GM19351 (cell line): ENCODE data around the gene ALDH3B2.
"Not testable (repeated sequence)": the region's sequence is repeated elsewhere in the genome, so short reads cannot be mapped to it uniquely, and the experiment has no call there.

Experiments
- ATAC-seq: cut with Tn5 transposase; IDR thresholded peaks from one replicate; pipeline ENCODE4 v1.9.1; 2021; ENCODE audit warnings: mild to moderate bottlenecking, moderate library complexity; ENCODE audit not compliant: unreplicated experiment

ALDH3B2 gene

DNA sequence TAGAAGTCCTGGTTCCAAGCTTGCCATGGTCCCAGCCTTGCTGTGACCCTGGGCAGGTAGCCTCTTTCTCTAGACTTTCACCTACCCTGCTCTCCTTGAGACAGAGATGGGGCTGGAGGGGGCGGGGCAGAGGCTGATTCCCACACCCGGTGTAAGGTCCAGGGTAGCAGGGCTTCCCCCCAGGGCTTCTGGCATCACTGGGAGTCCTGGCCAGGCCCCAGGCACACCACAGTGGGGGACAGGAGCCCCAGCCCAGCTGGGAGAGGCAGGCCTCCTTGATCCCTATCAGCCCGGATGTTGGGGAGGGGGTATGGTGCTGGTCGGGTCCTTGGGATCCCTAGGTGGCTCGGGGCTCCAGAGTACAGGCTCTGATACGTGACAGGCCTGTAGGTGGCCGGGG, 43.0 kb downstream of the ALDH3B2 start:
- no peak for ATAC-seq

DNA sequence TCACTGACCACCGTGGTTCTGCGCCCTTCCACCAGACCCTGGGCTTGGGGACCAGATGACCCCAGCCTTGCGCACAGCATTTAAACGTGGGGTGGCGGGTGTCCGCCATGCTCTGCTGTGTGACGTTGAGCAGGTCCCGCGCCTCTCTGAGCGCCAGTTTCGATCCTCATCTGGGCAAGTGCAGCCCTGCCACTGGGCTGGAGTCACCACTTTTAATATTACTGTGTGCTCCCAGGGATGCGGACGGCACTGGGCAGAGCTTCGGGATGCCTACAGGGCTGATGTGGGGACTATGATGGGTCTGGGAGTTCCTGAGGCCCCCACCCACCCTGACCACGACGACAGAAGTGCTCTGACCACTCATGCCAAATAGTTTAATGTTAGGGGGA, 43.5 kb downstream of the ALDH3B2 start:
- no peak for ATAC-seq

DNA sequence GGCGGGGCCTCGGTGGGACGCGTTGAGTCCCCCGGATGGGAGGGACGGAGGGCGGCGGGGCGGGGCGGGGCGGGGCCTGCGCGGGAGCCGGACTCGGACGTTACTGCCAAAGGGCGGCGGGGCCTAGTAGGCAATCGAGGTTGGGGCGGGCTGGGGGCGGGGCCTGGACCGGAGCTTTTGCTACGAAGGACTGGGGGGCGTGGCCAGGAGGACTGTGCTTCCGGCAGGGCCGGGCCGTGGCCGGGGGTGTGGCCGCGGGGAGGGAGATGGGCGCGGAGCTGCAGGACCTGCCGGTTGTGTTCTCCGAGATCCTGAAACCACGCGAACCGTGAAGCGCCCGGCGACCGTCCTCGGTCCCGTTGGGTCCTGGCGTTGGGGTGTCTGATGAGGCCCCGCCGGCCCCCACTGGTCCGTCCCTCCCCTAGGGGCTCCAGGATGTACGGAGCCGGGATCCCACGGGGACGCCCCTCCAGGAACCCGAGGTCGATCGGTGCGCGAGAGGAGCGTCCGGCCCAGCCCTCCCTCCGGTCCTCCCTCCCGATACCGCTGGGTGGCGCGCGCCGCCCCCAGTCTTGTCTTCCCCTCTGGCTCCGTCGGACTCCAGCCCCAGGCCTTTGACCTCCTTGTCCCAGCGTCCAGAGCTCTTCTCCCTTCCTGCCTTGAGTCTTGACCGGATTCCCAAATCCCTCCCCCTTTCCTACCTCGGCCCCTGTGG, 44.0 kb downstream of the ALDH3B2 start:
- peak; percentile 62 for ATAC-seq

DNA sequence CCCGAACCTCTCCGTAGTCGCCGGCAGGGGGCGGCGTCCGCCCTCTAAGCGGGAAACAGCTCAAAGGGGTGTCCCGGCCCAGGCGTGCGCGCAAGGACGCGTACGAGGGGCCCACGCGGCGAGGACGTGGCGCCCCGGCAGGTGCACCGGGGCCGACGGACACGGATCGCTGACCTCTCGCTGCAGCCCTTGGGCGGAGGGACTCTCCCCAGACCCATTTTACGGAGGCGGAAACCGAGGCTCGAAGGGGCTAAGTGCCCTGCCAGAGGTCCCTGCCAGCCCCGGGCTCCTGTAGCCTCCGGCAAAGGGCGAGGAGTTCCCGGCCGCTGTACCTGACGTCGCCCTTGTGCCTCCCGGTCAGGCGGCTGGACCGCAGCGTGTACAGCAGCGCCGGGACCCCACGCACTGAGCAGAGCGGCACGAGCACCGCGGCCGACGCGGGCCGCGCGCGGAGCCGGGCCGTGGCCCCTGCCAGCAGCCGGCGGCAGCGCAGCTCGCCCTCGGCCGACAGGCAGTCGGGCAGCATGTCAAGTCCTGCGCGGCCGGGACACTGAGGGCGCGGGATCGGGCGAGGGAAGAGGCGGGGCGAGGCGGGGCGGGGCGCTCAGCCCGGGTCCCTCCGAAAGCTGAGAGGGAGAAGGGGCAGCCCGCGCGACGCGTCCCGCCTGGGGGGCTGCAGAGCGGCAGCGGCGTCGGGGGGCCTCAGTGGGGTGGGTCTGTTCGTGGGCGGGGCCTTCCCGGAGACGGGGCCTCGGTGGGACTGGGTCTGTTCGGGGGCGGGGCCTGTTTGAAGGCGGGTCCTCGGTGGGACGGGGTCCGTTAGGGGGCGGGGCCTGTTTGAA, 44.8 kb downstream of the ALDH3B2 start, which contains the start of gene NUDT8:
Gene NUDT8 (minus strand): TSS at position 552 of the 842 bp plus-strand sequence. CDS start 26 bp downstream, at position 526.
- ATAC-seq = peak; percentile 55

DNA sequence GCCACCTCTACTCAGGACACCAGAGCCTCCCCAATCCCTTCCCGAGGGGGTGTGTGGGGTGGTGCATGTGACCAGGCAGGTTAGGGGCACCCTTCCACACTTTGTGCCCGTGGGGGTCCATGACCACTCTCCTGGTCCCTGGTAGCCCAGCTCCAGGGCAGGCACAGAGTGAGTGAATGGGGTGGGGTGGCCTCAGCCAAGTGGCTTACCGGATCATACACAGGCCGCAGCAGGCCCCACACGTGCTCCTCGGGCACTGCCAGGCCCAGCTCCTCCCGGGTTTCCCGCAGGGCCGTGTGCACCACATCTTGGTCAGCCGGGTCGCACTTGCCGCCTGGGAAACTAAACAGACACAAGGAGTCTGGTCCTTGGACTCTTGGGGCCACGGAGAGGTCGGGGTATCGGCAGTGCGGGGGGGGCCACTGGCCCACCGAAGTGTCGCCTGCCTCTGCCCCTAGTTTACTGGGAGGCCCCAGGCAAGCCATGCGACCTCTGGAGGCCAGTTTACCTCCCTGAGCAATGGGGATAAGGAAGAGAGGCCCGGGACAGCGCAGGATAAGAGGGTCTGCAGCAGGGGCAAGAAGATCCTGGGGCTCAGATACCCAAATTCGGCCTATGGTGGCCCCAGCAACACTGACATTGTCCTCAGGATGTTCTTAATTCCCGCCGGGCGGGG, 45.6 kb downstream of the ALDH3B2 start:
- ATAC-seq = no peak

DNA sequence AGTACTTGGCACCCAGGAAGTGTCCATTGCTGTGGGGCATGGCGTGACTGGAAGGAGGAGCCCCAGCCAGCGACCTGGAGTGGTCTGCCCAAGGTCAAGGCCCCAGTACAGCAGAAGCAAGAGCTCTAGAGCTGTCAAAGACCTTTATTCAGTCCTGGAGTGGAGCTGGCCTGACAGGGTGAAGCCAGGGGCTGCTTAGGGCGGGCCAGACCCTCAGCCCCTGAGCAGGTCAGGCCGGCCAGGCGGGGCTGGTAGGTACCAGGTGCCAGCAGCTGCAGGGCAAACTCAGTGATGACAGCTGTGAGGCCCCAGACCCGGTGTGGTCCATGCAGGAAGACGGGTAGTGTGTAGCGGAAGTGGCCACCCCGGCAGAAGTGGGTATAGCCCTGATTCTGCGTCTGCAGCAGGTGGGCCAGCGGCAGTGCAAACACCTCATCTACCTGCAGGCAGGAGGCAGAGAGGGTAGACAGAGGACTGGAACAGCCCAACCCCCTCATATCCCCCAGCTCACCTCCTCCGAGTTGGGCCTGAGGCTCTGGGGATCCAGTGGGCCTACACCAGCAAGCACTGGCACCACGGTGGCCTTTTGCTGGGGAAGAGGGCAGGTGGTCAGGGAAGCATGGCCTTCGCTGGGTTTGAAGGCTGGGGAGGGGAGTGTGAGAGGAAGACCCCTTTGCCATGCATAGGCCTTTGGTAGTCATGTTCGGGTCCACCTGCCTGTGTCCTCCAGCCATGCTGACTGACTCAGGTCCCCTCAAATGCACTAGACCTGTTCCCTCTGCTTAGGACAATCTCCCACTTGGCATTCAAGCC, 46.4 kb downstream of the ALDH3B2 start:
- no peak for ATAC-seq

DNA sequence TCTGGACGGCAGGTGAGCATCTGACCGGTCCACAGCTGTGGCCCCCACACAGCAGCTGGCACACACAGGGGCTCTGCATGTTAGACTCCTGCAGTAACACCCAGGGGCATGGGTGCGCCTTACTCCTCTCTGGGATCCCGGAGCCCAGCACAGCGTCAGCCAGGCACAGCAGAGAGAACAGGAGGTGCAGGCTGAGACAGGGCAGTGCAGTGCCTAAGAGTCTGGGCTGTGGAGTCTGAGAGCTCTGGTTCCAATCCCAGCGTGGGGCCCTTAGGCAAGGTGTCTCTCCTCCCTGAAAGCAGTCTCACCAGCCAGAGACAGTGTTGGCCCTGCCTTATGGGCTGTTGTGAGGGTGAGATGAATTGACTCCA, 47.0 kb downstream of the ALDH3B2 start:
- ATAC-seq = no peak

DNA sequence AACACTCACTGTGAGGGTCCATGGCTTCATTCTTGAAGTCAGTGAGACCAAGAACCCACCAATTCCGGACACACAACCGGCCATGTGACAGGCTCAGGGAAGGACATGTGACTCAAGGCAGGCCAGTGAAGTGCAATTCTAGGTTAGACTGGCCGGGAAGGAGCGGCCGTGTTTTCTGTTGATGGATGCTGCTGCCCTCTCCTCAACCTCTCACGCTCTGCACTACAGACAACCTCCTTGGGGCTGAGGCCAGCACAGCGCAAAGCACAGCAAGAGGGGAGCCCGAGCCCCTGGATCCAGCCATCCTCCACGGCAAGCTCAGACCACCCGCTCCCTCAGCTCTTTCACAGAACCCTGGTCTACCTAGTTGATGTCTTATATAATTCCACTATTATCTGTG, 47.5 kb downstream of the ALDH3B2 start:
- ATAC-seq = no peak

DNA sequence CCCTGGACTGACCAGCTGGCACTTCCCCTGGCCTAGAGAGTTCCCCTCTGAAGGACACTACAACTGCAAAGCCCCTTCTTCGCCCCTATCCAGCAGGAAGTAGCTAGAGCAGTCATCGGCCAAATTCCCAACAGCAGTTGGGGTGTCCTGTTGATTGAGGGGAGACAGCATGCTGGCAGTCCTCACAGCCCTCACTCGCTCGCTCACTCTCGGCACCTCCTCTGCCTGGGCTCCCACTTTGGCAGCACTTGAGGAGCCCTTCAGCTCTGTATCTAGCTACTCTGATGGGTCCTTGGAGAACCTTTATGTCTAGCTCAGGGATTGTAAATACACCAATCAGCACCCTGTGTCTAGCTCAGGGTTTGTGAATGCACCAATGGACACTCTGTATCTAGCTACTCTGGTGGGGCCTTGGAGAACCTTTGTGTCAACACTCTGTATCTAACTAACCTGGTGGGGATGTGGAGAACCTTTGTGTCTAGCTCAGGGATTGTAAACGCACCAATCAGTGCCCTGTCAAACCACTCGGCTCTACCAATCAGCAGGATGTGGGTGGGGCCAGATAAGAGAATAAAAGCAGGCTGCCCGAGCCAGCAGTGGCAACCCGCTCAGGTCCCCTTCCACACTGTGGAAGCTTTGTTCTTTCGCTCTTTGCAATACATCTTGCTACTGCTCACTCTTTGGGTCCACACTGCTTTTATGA, 48.1 kb downstream of the ALDH3B2 start:
- not testable (repeated sequence) for ATAC-seq

DNA sequence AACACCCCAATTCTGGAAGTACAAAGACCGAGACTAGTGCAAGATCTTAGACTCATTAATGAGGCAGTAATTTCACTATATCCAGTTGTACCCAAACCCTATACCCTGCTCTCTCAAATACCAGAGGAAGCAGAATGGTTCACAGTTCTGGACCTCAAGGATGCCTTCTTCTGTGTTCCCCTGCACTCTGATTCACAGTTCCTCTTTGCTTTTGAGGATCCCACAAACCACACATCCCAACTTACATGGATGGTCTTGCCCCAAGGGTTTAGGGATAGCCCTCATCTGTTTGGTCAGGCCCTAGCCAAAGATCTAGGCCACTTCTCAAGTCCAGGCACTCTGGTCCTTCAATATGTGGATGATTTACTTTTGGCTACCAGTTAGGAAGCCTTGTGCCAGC, 50.6 kb downstream of the ALDH3B2 start:
- not testable (repeated sequence) for ATAC-seq

DNA sequence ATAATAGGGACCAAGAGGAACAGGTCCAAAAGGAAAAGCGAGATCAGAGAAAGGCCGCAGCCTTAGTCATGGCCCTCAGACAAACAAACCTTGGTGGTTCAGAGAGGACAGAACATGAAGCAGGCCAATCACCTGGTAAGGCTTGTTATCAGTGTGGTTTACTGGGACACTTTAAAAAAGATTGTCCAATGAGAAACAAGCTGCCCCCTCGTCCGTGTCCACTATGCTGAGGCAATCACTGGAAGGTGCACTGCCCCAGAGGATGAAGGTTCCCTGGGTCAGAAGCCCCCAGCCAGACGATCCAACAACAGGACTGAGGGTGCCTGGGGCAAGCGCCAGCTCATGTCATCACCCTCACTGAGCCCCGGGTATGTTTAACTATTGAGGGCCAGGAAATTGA, 51.5 kb downstream of the ALDH3B2 start:
- ATAC-seq = not testable (repeated sequence)

DNA sequence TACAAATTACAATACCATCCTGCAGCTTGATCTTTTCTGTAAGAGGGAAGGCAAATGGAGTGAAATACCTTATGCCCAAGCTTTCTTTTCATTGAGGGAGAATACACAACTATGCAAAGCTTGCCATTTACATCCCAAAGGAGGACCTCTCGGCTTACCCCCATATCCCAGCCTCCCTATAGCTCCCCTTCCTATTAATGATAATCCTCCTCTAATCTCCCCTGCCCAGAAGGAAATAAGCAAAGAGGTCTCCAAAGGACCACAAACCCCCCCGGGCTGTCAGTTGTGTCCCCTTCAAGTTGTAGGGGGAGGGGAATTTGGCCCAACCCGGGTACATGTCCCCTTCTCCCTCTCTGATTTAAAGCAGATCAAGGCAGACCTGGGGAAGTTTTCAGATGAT, 52.5 kb downstream of the ALDH3B2 start:
- not testable (repeated sequence) for ATAC-seq

DNA sequence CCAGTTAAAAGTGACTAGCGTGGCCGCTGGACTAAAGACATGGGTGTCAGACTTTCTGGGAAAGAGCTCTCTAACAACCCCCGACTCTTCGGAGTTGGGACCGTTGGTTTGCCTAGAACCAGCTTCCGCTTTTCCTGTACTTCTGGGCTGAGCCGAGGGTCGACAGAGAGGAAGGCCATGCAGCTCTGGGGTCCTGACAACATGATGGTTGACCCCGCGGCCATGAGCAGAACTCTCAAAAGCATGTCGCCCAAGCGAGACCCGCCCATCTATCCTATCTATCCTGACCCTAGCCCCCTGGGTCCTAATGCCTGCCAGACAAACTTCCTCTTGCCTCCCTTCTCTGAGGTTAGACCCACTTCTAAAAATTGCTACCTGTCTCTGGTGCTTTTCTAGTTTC, 53.8 kb downstream of the ALDH3B2 start:
- not testable (repeated sequence) for ATAC-seq

DNA sequence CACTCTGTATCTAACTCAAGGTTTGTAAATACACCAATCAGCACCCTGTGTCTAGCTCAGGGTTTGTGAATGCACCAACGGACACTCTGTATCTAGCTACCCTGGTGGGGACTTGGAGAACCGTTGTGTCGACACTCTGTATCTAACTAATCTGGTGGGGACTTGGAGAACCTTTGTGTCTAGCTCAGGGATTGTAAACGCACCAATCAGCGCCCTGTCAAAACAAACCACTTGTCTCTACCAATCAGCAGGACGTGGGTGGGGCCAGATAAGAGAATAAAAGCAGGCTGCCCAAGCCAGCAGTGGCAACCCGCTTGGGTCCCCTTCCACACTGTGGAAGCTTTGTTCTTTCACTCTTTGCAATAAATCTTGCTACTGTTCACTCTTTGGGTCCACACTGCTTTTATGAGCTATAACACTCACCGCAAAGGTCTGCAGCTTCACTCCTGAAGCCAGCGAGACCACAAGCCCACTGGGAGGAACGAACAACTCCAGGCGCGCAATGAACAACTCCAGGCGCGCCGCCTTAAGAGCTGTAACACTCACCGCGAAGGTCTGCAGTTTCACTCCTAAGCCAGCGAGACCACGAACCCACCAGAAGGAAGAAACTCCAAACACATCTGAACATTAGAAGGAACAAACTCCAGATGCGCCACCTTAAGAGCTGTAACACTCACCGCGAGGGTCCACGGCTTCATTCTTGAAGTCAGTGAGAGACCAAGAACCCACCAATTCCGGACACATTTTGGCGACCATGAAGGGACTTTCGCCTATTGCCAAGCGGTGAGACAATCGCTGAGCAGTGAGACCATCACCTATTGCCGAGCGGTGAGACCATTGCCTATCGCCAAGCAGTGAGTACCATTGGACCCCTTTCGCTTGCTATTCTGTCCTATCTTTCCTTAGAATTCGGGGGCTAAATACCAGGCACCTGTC, 54.5 kb downstream of the ALDH3B2 start:
- not testable (repeated sequence) for ATAC-seq

DNA sequence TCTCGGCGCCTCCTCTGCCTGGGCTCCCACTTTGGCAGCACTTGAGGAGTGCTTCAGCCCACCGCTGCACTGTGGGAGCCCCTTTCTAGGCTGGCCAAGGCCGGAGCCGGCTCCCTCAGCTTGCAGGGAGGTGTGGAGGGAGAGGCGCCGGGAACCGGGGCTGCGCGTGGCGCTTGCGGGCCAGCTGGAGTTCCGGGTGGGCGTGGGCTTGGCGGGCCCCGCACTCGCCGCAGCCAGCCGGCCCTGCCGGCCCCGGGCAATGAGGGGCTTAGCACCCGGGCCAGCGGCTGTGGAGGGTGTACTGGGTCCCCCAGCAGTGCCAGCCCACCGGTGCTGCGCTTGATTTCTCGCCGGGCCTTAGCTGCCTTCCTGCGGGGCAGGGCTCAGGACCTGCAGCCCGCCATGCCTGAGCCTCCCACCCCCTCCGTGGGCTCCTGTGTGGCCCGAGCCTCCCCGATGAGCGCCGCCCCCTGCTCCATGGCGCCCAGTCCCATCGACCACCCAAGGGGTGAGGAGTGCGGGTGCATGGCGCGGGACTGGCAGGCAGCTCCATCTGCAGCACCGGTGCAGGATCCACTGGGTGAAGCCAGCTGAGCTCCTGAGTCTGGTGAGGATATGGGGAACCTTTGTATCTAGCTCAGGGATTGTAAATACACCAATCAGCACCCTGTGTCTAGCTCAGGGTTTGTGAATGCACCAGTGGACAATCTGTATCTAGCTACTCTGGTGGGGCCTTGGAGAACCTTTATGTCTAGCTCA, 55.3 kb downstream of the ALDH3B2 start:
- not testable (repeated sequence) for ATAC-seq

DNA sequence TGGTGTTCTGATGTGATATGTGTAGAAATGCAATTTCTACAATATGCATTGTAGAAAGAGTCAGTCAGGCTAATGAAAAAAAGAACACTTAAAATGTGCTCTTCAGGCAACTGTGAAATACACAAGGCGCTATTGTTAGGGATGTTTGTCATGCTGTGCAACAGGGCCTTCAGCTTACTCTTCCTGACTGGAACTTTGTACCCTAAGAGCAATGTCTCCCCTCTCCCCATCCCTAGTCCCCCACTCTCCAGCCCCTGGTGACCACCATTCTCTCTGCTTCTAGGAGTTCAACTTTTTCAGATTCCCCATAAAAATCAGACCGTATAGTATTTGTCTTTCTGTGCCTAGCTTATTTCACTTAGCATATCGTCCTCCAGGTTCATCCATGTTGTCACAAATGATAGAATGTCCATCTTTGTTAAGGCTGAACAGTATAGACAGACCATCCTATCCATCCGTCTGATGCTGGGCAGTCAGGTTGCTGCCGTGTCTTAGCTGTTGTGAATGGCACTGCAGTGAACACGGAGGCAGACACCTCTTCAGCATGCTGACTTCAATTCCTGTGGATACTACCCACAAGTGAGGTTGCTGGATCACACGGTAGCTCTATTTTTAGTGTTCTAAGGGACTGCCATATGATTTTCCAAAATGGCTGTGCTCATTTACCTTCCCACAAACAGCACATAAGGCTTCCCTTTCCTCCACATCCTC, 57.0 kb downstream of the ALDH3B2 start:
- no peak for ATAC-seq

DNA sequence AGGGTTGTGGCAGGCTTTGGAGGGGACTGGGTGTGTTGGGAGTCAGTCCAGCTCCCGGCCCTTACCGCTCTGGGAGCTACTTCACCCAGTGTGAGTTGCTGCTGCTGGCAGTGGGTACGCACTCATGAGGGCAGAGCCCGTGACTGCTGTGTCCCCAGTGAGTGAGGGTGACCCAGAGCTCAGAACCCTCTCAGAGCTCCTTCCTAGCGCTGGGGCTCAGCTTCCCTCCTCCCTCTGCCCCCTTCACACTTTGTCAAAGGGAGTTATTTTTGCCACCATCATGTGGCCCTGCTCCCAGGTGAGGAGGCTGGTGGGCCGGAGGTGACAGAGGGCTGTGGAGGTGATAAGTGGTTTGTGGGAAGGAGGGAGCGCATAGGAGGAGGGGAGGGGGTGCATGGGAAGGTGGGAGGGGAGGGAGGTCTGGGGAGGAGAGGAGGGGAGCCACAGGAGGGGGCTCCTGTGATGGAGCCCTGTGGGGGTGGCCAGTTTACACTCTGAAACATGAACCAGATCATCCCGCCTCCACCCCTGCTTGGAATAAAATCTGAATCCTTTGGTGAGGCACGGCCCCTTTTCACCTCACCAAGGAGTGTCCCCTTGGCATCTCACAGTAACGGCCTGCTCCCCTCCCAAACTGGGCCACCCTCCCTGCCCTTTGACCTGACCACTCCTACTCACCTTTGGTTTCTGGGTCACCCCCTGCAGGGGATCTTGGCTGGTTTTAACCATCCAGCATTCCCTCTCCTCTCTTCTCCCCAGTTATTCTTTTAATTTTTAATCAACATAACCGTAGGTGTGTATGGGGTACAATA, 57.8 kb downstream of the ALDH3B2 start:
- ATAC-seq = no peak
